Gastroesophageal sphincter (tissue), 4 donors: ENCODE data around the gene MPRIP. TPM values are rescaled to one million over a fixed set of nuclear protein-coding genes. Genes with fewer than 3 reads are reported as not detected.

Experiments used
- ATAC-seq: fragments of 150-250 bp; one replicate; pipeline ENCODE4 v1.9.1; 2016; ENCODE audit warnings: mild to moderate bottlenecking, moderate library complexity
- H3K27ac ChIP-seq, 4 donors: fragments of 200-600 bp; sonication (generic) in 3 of 4; 1 replicate in 3 of 4; 2 replicates in 1 of 4; pipeline ENCODE4 v1.5.1; 2016 to 2019
- H3K27me3 ChIP-seq: fragments of 200-600 bp; sonication (generic); one replicate; pipeline ENCODE4 v1.5.1; 2019
- H3K36me3 ChIP-seq, 2 donors: fragments of 200-600 bp; sonication (generic); one replicate each; pipeline ENCODE4 v1.5.1; 2019; ENCODE audit warnings: control low read depth in 1 of 2
- H3K4me1 ChIP-seq, 3 donors: fragments of 200-600 bp; sonication (generic); 1 replicate in 2 of 3; 2 replicates in 1 of 3; pipeline ENCODE4 v1.5.1; 2016 to 2019; ENCODE audit warnings: control low read depth in 2 of 3
- H3K4me3 ChIP-seq, 2 donors: fragments of 200-600 bp; sonication (generic); one replicate each; pipeline ENCODE4 v1.5.1; 2019; ENCODE audit warnings: mild to moderate bottlenecking in 1 of 2, moderate library complexity in 1 of 2
- H3K9me3 ChIP-seq, 3 donors: fragments of 200-600 bp; sonication (generic); one replicate each; pipeline ENCODE4 v1.5.1; 2017 to 2019; ENCODE audit warnings: control low read depth in 2 of 3
- EP300 ChIP-seq: sonication (generic); formaldehyde crosslinking; IDR thresholded peaks from one replicate; pipeline ENCODE4 v1.6.1; 2017; ENCODE audit warnings: antibody characterized with exemption, mild to moderate bottlenecking
- POLR2A ChIP-seq, 2 donors: fragments of 450-650 bp; IDR thresholded peaks; one replicate each; pipeline ENCODE4 v1.6.1; 2017; ENCODE audit warnings: antibody characterized with exemption in 2 of 2, mild to moderate bottlenecking in 2 of 2, moderate library complexity in 1 of 2
- POLR2AphosphoS5 ChIP-seq: sonication (generic); formaldehyde crosslinking; IDR thresholded peaks from one replicate; pipeline ENCODE4 v1.6.1; 2017; ENCODE audit warnings: antibody characterized with exemption
- WGBS, 2 donors: methylation state at CpG; one replicate each; pipeline ENCODE4 v1.1.5; 2018; ENCODE audit warnings: low coverage in 1 of 2; 5-methylcytosine and 5-hydroxymethylcytosine counted together
- total RNA-seq, 4 donors: library from RNA; depleted of rRNA; stranded (reverse); fragments of >200 nt; gene quantifications; one replicate each; pipeline ENCODE4 v1.1.0, GENCODE V29; 2016
- TF ChIP-seq, protein P1 (sequence below), 4 experiments: fragments of 200-600 bp in 2 of 4; fragments of 450-650 bp in 2 of 4; sonication (generic) in 1 of 4; IDR thresholded peaks; one replicate each; pipeline ENCODE4 v1.5.1; 2017 to 2019; ENCODE audit warnings: antibody characterized with exemption in 4 of 4, mild to moderate bottlenecking in 2 of 4, moderate library complexity in 2 of 4

MPRIP gene
- total RNA-seq, 4 donors from 2014 or later: 113 to 233 (median 155) TPM

GRCh38 chr17:17117923-17118322 is 75.7 kb downstream of the MPRIP start:
- no peak overlapping the region for H3K27ac ChIP-seq
- peaks cover 2 to 84% (median 36%) of the 10 kb centered on the region in 3 donors for H3K4me1 ChIP-seq

DNA sequence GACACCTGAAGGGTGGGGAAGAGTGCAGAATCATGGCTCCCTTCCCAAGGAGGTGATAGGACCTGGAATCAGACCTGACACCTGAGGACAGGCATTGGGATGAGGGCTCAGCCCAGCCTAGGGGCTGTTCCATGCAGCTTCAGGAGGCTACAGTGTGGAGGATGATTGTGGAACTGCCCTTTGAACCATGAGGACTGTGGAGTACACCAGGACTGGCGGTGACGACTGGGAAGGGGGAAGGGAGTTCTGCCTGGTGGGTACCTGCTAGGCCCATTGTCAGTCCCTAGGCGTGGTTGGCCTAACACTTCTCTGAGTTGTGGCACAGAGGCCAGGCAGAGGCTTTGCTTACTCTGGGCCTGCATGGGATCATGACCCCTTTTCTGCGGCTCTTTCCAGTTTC is 76.1 kb downstream of the MPRIP start:
- Histone ChIP-seq H3K36me3 (no peaks in the 10 kb centered on the region), H3K4me3 (no peak overlapping the region), H3K27me3 (no peaks in the 10 kb centered on the region), H3K9me3 (no peaks in the 10 kb centered on the region), H3K4me1 (peaks cover 2 to 87% (median 36%) of the 10 kb centered on the region in 3 donors), H3K27ac (peak overlapping the region in 2 of 4 donors; percentile 44 to 63)
- no peak for TF ChIP-seq EP300
- TF ChIP-seq, protein P1, sequence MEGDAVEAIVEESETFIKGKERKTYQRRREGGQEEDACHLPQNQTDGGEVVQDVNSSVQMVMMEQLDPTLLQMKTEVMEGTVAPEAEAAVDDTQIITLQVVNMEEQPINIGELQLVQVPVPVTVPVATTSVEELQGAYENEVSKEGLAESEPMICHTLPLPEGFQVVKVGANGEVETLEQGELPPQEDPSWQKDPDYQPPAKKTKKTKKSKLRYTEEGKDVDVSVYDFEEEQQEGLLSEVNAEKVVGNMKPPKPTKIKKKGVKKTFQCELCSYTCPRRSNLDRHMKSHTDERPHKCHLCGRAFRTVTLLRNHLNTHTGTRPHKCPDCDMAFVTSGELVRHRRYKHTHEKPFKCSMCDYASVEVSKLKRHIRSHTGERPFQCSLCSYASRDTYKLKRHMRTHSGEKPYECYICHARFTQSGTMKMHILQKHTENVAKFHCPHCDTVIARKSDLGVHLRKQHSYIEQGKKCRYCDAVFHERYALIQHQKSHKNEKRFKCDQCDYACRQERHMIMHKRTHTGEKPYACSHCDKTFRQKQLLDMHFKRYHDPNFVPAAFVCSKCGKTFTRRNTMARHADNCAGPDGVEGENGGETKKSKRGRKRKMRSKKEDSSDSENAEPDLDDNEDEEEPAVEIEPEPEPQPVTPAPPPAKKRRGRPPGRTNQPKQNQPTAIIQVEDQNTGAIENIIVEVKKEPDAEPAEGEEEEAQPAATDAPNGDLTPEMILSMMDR (IDR thresholded peaks at IDR 0.05): no peak
- no peak for TF ChIP-seq POLR2AphosphoS5
- no peak for TF ChIP-seq POLR2A (IDR thresholded peaks at IDR 0.05)
- ATAC-seq: no peak
- WGBS, 2 donors: no CpG with 5 or more reads among the region's 4 CpGs

More at GRCh38 chr17:17117923-17118322, 75.7 kb downstream of the MPRIP start:
- no peaks in the 10 kb centered on the region for H3K27me3 ChIP-seq
- ATAC-seq: no peak
- no peak for TF ChIP-seq POLR2A (IDR thresholded peaks at IDR 0.05)
- H3K9me3 ChIP-seq: no peaks in the 10 kb centered on the region
- no peaks in the 10 kb centered on the region for H3K36me3 ChIP-seq
- WGBS, 2 donors: no CpG with 5 or more reads among the region's 3 CpGs
- H3K4me3 ChIP-seq: no peak overlapping the region

GRCh38 chr17:17119106-17119505 is 76.8 kb downstream of the MPRIP start:
- Histone ChIP-seq H3K9me3 (no peaks in the 10 kb centered on the region), H3K27ac (peak overlapping the region in 3 of 4 donors; percentile 24 to 63 (median 44)), H3K4me1 (peaks cover 2 to 94% (median 36%) of the 10 kb centered on the region in 3 donors), H3K27me3 (no peaks in the 10 kb centered on the region), H3K36me3 (no peaks in the 10 kb centered on the region), H3K4me3 (no peak overlapping the region)
- no peak for ATAC-seq
- no CpG with 5 or more reads among the region's 4 CpGs for WGBS, 2 donors
- TF ChIP-seq POLR2A (IDR thresholded peaks at IDR 0.05) (no peak), POLR2AphosphoS5 (no peak), EP300 (no peak)
- TF ChIP-seq, protein P1 (IDR thresholded peaks at IDR 0.05): no peak

- 0 to 40% methylated on average over 1 to 2 of the region's 5 CpGs for WGBS, 2 donors
- no peak for ATAC-seq
Measured at GRCh38 chr17:17119533-17119932, 77.3 kb downstream of the MPRIP start.

DNA sequence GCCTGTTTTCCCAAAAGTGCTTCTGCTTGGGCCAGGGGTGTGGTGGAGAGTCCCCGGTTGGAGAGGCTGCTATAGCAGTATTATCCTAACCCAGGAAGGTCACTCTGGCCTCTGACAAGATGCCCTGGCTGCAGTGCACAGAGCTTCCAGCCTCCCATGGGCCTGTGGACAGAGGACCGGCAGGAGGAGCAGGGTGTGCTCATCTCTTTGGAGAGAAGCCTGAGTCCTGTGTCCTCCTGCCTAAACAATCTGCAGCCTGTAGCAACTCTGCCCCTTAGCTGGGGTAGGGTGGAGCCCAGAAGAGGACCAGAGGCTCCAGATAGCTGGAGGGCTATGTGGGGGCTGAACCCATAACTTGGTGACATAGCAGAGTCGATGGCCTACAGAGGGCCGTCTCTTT is 78.0 kb downstream of the MPRIP start:
- H3K27me3 ChIP-seq: no peaks in the 10 kb centered on the region
- H3K27ac ChIP-seq: peak overlapping the region in 3 of 4 donors; percentile 24 to 63 (median 44)
- peaks cover 2 to 93% (median 34%) of the 10 kb centered on the region in 3 donors for H3K4me1 ChIP-seq

More at GRCh38 chr17:17119533-17119932, 77.3 kb downstream of the MPRIP start:
- Histone ChIP-seq H3K27me3 (no peaks in the 10 kb centered on the region), H3K27ac (peak overlapping the region in 3 of 4 donors; percentile 24 to 63 (median 44)), H3K4me1 (peaks cover 2 to 94% (median 36%) of the 10 kb centered on the region in 3 donors), H3K36me3 (no peaks in the 10 kb centered on the region), H3K4me3 (no peak overlapping the region), H3K9me3 (no peaks in the 10 kb centered on the region)
- TF ChIP-seq EP300: no peak
- no peak for TF ChIP-seq POLR2AphosphoS5
- TF ChIP-seq POLR2A (IDR thresholded peaks at IDR 0.05): no peak
- TF ChIP-seq, protein P1 (IDR thresholded peaks at IDR 0.05): no peak

More for the DNA sequence above, 78.0 kb downstream of the MPRIP start:
- H3K9me3 ChIP-seq: no peaks in the 10 kb centered on the region
- peak; percentile 20 for ATAC-seq
- WGBS, 2 donors: 14 to 20% methylated on average over 1 of the region's 4 CpGs
- no peaks in the 10 kb centered on the region for H3K36me3 ChIP-seq
- TF ChIP-seq POLR2AphosphoS5: no peak
- no peak for TF ChIP-seq EP300
- TF ChIP-seq POLR2A (IDR thresholded peaks at IDR 0.05): no peak
- TF ChIP-seq, protein P1 (IDR thresholded peaks at IDR 0.05): no peak
- no peak overlapping the region for H3K4me3 ChIP-seq
